CD4-positive, alpha-beta T cell treated with Interleukin-21 for 1 hour (primary cell): ENCODE results near the gene SLC27A2.
"Not testable (repeated sequence)": the region's sequence is repeated elsewhere in the genome, so short reads cannot be mapped to it uniquely, and the experiment has no call there.

Source experiments
- DNase-seq: peaks from one replicate; pipeline ENCODE4 v3.0.0-alpha.2; 2020

Gene SLC27A2

GRCh38 chr15:50181969-50182218, at the start of gene SLC27A2:
Gene SLC27A2, plus strand, starts transcription at chr15:50182196. Its CDS starts 232 bp downstream, at chr15:50182428.
- DNase-seq, result no peak

GRCh38 chr15:50132251-50132984, 49.6 kb upstream of the SLC27A2 start:
- DNase-seq, result not testable (repeated sequence)

GRCh38 chr15:50134524-50135024, 47.4 kb upstream of the SLC27A2 start:
- DNase-seq, result peak; percentile 19

- DNase-seq, result no peak
These were observed 46.9 kb upstream of the SLC27A2 start for GRCh38 chr15:50135031-50135551.

GRCh38 chr15:50137330-50137761, 44.6 kb upstream of the SLC27A2 start:
- DNase-seq, result no peak

GRCh38 chr15:50137893-50138292, 44.1 kb upstream of the SLC27A2 start:
- DNase-seq, result no peak

- no peak for DNase-seq
These were observed 43.6 kb upstream of the SLC27A2 start for GRCh38 chr15:50138391-50138790.

- no peak for DNase-seq
These were observed 41.9 kb upstream of the SLC27A2 start for GRCh38 chr15:50140098-50140497.

- DNase-seq, result no peak
These were observed 41.0 kb upstream of the SLC27A2 start for GRCh38 chr15:50140983-50141382.

- no peak for DNase-seq
These were observed 40.1 kb upstream of the SLC27A2 start for GRCh38 chr15:50141856-50142255.

GRCh38 chr15:50143255-50143860, 38.6 kb upstream of the SLC27A2 start:
- no peak for DNase-seq

- DNase-seq, result no peak
These were observed 37.5 kb upstream of the SLC27A2 start for GRCh38 chr15:50144341-50145120.

- DNase-seq, result peak; percentile 55
These were observed 36.5 kb upstream of the SLC27A2 start for GRCh38 chr15:50145451-50145872.

GRCh38 chr15:50146632-50147031, 35.4 kb upstream of the SLC27A2 start:
- no peak for DNase-seq

- DNase-seq, result no peak
These were observed 33.5 kb upstream of the SLC27A2 start for GRCh38 chr15:50148362-50148963.

GRCh38 chr15:50149090-50149489, 32.9 kb upstream of the SLC27A2 start:
- no peak for DNase-seq

GRCh38 chr15:50150349-50150748, 31.6 kb upstream of the SLC27A2 start:
- no peak for DNase-seq

- DNase-seq, result no peak
These were observed 31.1 kb upstream of the SLC27A2 start for GRCh38 chr15:50150851-50151250.

- no peak for DNase-seq
These were observed 30.5 kb upstream of the SLC27A2 start for GRCh38 chr15:50151476-50151875.

GRCh38 chr15:50158236-50158635, 23.8 kb upstream of the SLC27A2 start:
- not testable (repeated sequence) for DNase-seq

- DNase-seq, result no peak
These were observed 18.9 kb upstream of the SLC27A2 start for GRCh38 chr15:50162969-50163718.

- DNase-seq, result no peak
These were observed 18.1 kb upstream of the SLC27A2 start for GRCh38 chr15:50163719-50164410.
